ENCODE results near the gene KRT13.

DNA sequence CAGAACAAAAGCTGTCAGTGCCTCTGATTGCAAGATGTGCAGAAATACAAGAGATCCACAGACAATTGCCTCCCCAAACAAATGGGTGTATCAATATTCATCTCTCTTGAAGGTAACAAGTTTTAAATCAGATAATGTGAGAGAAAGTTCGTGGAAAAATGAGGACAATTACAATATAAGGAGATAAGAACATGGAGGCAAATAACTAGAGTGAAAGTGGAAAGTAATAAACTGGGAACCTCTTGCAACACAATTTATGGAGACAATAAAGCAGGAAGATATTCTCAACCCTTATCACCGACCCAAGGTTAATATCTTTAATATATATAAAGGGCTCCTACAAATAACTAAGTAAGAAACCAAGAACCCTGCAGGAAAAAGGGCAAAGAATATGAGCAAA, 36.9 kb upstream of the KRT13 start:
- TF ChIP-seq, protein P1, sequence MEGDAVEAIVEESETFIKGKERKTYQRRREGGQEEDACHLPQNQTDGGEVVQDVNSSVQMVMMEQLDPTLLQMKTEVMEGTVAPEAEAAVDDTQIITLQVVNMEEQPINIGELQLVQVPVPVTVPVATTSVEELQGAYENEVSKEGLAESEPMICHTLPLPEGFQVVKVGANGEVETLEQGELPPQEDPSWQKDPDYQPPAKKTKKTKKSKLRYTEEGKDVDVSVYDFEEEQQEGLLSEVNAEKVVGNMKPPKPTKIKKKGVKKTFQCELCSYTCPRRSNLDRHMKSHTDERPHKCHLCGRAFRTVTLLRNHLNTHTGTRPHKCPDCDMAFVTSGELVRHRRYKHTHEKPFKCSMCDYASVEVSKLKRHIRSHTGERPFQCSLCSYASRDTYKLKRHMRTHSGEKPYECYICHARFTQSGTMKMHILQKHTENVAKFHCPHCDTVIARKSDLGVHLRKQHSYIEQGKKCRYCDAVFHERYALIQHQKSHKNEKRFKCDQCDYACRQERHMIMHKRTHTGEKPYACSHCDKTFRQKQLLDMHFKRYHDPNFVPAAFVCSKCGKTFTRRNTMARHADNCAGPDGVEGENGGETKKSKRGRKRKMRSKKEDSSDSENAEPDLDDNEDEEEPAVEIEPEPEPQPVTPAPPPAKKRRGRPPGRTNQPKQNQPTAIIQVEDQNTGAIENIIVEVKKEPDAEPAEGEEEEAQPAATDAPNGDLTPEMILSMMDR (IDR thresholded peaks at IDR 0.05), result no peak
- TF ChIP-seq EZH2 (IDR thresholded peaks at IDR 0.05; ENCODE audit: borderline replicate concordance, insufficient read depth, low read depth, low read length, poor library complexity, severe bottlenecking), result no peak

Measured in B cell (primary cell).